ENCODE data around the gene UNK. TPM values are rescaled to one million over a fixed set of nuclear protein-coding genes. Genes with fewer than 3 reads are reported as not detected.

Gene UNK
- total and polyA plus RNA-seq, 4 donors: 15.5 to 72.4 (median 25.7) TPM

DNA sequence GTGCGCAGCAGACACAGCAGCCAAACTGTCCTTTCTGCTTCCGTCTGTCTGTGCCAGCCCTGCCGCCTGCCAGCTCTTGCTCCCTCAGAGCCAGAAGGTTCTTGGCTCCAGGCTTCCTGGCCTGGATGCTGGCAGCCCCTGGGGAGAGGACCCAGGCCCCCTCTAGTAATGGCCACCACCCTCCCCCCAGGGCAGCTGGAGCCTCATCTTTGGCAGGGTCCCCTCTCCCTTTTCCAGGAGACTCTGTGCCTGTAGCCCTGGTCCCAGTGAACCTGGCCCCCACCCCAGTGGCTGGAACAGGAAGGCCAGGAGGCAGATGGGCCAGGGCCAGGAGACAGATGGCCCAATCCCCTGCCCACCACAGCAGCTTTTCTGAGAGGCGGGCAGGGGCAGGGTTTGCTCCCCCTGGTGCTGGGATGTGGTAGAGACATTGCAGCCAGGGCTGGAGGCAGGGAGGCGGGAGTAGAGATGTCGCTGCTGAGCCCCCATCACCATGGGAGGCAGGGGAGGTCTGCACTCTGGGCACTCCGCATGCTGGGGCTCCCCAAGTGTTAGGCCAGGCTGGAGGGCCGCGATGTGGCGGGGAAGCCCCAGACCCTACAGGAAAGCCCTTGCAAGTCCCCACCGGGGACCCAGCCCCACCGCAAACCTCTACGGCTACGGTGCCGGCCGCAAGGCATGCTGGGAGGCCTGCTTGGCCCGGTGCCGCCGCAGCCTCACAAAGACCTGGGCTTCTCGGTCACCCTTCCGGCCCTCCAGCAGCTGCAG lies 42.9 kb downstream of the UNK start:
- no peak overlapping the region for H3K4me3 ChIP-seq
- H3K4me1 ChIP-seq (ENCODE audit: control insufficient read depth in 5 of 5, insufficient read depth in 5 of 5, low read length in 5 of 5): peaks cover 0 to 18% (median 2%) of the 10 kb centered on the region in 5 donors
- no peak overlapping the region for H3K9ac ChIP-seq (ENCODE audit: insufficient read depth in 1 of 2, low read length in 2 of 2)
- H3K27me3 ChIP-seq (ENCODE audit: control insufficient read depth in 3 of 3, insufficient read depth in 3 of 3, low read length in 2 of 3): no peaks in the 10 kb centered on the region
- peaks cover 0 to 54% (median 8%) of the 10 kb centered on the region in 4 donors for H3K36me3 ChIP-seq (ENCODE audit: control insufficient read depth in 4 of 4, insufficient read depth in 4 of 4, low read length in 4 of 4)
- TF ChIP-seq, protein P1, sequence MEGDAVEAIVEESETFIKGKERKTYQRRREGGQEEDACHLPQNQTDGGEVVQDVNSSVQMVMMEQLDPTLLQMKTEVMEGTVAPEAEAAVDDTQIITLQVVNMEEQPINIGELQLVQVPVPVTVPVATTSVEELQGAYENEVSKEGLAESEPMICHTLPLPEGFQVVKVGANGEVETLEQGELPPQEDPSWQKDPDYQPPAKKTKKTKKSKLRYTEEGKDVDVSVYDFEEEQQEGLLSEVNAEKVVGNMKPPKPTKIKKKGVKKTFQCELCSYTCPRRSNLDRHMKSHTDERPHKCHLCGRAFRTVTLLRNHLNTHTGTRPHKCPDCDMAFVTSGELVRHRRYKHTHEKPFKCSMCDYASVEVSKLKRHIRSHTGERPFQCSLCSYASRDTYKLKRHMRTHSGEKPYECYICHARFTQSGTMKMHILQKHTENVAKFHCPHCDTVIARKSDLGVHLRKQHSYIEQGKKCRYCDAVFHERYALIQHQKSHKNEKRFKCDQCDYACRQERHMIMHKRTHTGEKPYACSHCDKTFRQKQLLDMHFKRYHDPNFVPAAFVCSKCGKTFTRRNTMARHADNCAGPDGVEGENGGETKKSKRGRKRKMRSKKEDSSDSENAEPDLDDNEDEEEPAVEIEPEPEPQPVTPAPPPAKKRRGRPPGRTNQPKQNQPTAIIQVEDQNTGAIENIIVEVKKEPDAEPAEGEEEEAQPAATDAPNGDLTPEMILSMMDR (IDR thresholded peaks at IDR 0.05; ENCODE audit: control extremely low read depth, extremely low read depth): peak; percentile 32
- peak overlapping the region; percentile 78 to 80 for H3K27ac ChIP-seq (ENCODE audit: low read depth in 1 of 2, low read length in 1 of 2)
- H3K9me3 ChIP-seq (ENCODE audit: control insufficient read depth in 4 of 4, insufficient read depth in 3 of 4, low read length in 3 of 4): no peaks in the 10 kb centered on the region
- DNase-seq (peak; percentile 78 to 84 (median 79)), ATAC-seq (ENCODE audit: insufficient read depth, low FRiP score) (no peak)
- 33 to 45% methylated on average over 21 of the region's 21 CpGs for WGBS, 2 donors

DNA sequence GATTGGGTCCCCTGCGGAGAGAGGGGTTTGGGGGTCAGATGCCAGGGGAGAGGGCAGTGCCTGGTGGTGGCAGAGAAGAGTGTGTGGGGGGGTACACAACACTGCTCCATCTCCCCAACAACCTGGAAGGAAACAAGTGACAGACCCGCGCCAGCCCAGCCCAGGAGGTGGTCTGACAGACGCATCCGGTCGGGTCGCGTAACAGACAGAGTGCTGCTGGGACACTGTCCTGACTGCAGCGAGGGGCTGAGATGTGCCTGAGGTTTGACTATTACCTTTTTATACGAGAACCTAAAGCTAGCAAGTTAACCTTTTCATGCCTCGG lies 43.4 kb downstream of the UNK start:
- WGBS, 2 donors: 50 to 52% methylated on average over 11 of the region's 11 CpGs
- Histone ChIP-seq H3K27ac (ENCODE audit: low read depth in 1 of 2, low read length in 1 of 2) (peak overlapping the region; percentile 78 to 80), H3K9me3 (ENCODE audit: control insufficient read depth in 4 of 4, insufficient read depth in 3 of 4, low read length in 3 of 4) (no peaks in the 10 kb centered on the region), H3K4me3 (no peak overlapping the region), H3K9ac (ENCODE audit: insufficient read depth in 1 of 2, low read length in 2 of 2) (no peak overlapping the region), H3K27me3 (ENCODE audit: control insufficient read depth in 3 of 3, insufficient read depth in 3 of 3, low read length in 2 of 3) (no peaks in the 10 kb centered on the region), H3K36me3 (ENCODE audit: control insufficient read depth in 4 of 4, insufficient read depth in 4 of 4, low read length in 4 of 4) (peaks cover 0 to 48% (median 8%) of the 10 kb centered on the region in 4 donors), H3K4me1 (ENCODE audit: control insufficient read depth in 5 of 5, insufficient read depth in 5 of 5, low read length in 5 of 5) (peaks cover 0 to 18% (median 2%) of the 10 kb centered on the region in 5 donors)
- TF ChIP-seq, protein P1 (IDR thresholded peaks at IDR 0.05; ENCODE audit: control extremely low read depth, extremely low read depth): no peak
- peak in 1 of 3 donors; percentile 75 for DNase-seq
- no peak for ATAC-seq (ENCODE audit: insufficient read depth, low FRiP score)

DNA sequence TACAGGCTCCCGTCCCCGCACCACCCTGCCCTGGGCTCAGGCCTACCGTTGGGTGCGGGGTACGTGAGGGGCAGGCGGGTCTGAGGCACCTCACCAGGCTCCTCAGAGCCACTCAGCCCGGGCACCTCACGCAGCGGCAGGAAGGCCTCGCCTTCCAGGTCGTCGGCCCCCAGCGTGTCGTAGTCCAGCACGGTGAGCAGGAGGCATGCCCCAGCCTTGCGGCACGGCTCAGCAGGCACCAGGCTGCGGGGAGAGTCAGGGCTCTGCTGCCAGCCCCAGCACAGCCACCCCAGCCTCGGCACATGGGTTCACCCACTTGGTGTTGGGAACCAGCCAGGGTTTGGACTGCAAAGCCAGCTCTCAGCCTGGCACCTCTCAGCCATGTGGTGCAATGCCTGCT lies 44.1 kb downstream of the UNK start:
- H3K9me3 ChIP-seq (ENCODE audit: control insufficient read depth in 4 of 4, insufficient read depth in 3 of 4, low read length in 3 of 4): no peaks in the 10 kb centered on the region
- H3K36me3 ChIP-seq (ENCODE audit: control insufficient read depth in 4 of 4, insufficient read depth in 4 of 4, low read length in 4 of 4): peaks cover 0 to 44% (median 5%) of the 10 kb centered on the region in 4 donors
- peaks cover 0 to 18% (median 2%) of the 10 kb centered on the region in 5 donors for H3K4me1 ChIP-seq (ENCODE audit: control insufficient read depth in 5 of 5, insufficient read depth in 5 of 5, low read length in 5 of 5)
- no peak overlapping the region for H3K9ac ChIP-seq (ENCODE audit: insufficient read depth in 1 of 2, low read length in 2 of 2)
- no peak overlapping the region for H3K4me3 ChIP-seq
- WGBS, 2 donors: 88 to 93% methylated on average over 19 of the region's 19 CpGs
- peak overlapping the region in 1 of 2 donors; percentile 7 for H3K27ac ChIP-seq (ENCODE audit: low read depth in 1 of 2, low read length in 1 of 2)
- no peaks in the 10 kb centered on the region for H3K27me3 ChIP-seq (ENCODE audit: control insufficient read depth in 3 of 3, insufficient read depth in 3 of 3, low read length in 2 of 3)
- TF ChIP-seq, protein P1 (IDR thresholded peaks at IDR 0.05; ENCODE audit: control extremely low read depth, extremely low read depth): no peak
- DNase-seq (no peak), ATAC-seq (ENCODE audit: insufficient read depth, low FRiP score) (no peak)
